GM12878 (cell line): ENCODE measurements around the gene HEXIM1.

Source experiments
- BMI1 ChIP-seq: fragments of 450-650 bp; IDR thresholded peaks from 2 replicates; pipeline ENCODE4 v1.6.1; 2016; ENCODE audit warnings: mild to moderate bottlenecking, moderate library complexity, borderline replicate concordance
- CEBPZ ChIP-seq: fragments of 150-350 bp; IDR thresholded peaks from 2 replicates; pipeline ENCODE4 v1.6.1; 2016; ENCODE audit warnings: low read depth, low read length
- CTCF ChIP-seq, 3 experiments: IDR thresholded peaks in 2 of 3; conservative IDR thresholded peaks in 1 of 3; 2 replicates each; pipeline ENCODE4 v1.5.1; 2011; ENCODE audit warnings: low read depth in 3 of 3, low read length in 3 of 3, mild to moderate bottlenecking in 3 of 3, control low read depth in 2 of 3, moderate library complexity in 2 of 3, inconsistent platforms in 1 of 3, mixed read lengths in 1 of 3; ENCODE audit not compliant: control insufficient read depth in 2 of 3, insufficient read depth in 1 of 3; ENCODE audit errors: extremely low read depth in 1 of 3
- EP300 ChIP-seq, 2 experiments: fragments of 150-350 bp in 1 of 2; IDR thresholded peaks; 2 replicates each; pipeline ENCODE4 v1.6.1; 2011 to 2012; ENCODE audit warnings: low read depth in 2 of 2, low read length in 2 of 2, borderline replicate concordance in 1 of 2, improper control_type of control experiment in 1 of 2, inconsistent platforms in 1 of 2; ENCODE audit not compliant: control insufficient read depth in 1 of 2
- GATAD2B ChIP-seq: fragments of 450-650 bp; conservative IDR thresholded peaks from 2 replicates; pipeline ENCODE4 v1.6.1; 2017; ENCODE audit warnings: low read depth, mild to moderate bottlenecking, moderate library complexity
- NR2C2 ChIP-seq: IDR thresholded peaks from 2 replicates; pipeline ENCODE4 v1.6.1; 2011; ENCODE audit warnings: borderline replicate concordance, low read depth; ENCODE audit not compliant: control insufficient read depth, insufficient read length
- POLR2A ChIP-seq: IDR thresholded peaks from 2 replicates; pipeline ENCODE4 v1.6.1; 2011; ENCODE audit warnings: low read depth, mild to moderate bottlenecking, low read length
- POLR2AphosphoS5 ChIP-seq: IDR thresholded peaks from 2 replicates; pipeline ENCODE4 v1.6.1; 2011; ENCODE audit warnings: mild to moderate bottlenecking, low read length, inconsistent platforms
- SREBF2 ChIP-seq: IDR thresholded peaks from 2 replicates; pipeline ENCODE4 v1.6.1; 2012; ENCODE audit warnings: mild to moderate bottlenecking, low read length

- TF ChIP-seq GATAD2B (no peak), CTCF (IDR thresholded peaks at IDR 0.05 in 2 of 3, conservative IDR thresholded peaks at IDR 0.05 in 1 of 3; ENCODE audit: control insufficient read depth in 2 of 3, extremely low read depth in 1 of 3, insufficient read depth in 1 of 3, low read depth in 3 of 3, low read length in 3 of 3) (no peak), EP300 (IDR thresholded peaks at IDR 0.05; ENCODE audit: borderline replicate concordance in 1 of 2, control insufficient read depth in 1 of 2, low read depth in 2 of 2, low read length in 2 of 2) (no peak), SREBF2 (no peak), NR2C2 (no peak), POLR2A (no peak), POLR2AphosphoS5 (no peak), CEBPZ (no peak), BMI1 (no peak)
Observed at GRCh38 chr17:45172232-45172540, 23.9 kb downstream of the HEXIM1 start.
